Measurements from ENCODE around the gene SHANK2. TPM values are rescaled to one million over a fixed set of nuclear protein-coding genes. Genes with fewer than 3 reads are reported as not detected.

The SHANK2 gene
- total and polyA plus RNA-seq, 2 of the 4 experiments (the other 2 are of a cell fraction), result 1.6 to 2.2 TPM

DNA sequence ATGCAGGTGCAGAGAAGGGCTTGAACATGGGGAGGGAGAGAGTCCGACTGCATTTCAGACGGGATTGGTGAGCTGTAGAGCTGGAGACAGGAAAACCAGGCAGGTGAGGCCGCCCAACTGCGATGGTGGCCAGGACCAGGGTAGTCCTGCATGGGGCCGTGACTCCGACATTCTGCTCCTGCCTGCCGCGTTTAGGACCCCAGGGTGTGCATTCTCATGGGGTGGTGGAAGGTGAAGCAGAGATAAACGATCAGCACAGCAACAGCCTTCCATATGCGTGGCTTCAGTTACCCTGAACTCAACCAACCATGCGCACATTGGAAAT, 29.3 kb downstream of the SHANK2 start (continued):
- TF ChIP-seq, protein P1, sequence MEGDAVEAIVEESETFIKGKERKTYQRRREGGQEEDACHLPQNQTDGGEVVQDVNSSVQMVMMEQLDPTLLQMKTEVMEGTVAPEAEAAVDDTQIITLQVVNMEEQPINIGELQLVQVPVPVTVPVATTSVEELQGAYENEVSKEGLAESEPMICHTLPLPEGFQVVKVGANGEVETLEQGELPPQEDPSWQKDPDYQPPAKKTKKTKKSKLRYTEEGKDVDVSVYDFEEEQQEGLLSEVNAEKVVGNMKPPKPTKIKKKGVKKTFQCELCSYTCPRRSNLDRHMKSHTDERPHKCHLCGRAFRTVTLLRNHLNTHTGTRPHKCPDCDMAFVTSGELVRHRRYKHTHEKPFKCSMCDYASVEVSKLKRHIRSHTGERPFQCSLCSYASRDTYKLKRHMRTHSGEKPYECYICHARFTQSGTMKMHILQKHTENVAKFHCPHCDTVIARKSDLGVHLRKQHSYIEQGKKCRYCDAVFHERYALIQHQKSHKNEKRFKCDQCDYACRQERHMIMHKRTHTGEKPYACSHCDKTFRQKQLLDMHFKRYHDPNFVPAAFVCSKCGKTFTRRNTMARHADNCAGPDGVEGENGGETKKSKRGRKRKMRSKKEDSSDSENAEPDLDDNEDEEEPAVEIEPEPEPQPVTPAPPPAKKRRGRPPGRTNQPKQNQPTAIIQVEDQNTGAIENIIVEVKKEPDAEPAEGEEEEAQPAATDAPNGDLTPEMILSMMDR (conservative IDR thresholded peaks at IDR 0.05; ENCODE audit: low read depth, low read length), result no peak
- TF ChIP-seq RAD21 (IDR thresholded peaks at IDR 0.05; ENCODE audit: low read length) (no peak), MAZ (IDR thresholded peaks at IDR 0.05; ENCODE audit: borderline replicate concordance, low read depth, low read length) (no peak), NFE2L2 (IDR thresholded peaks at IDR 0.05; ENCODE audit: low read depth, low read length) (no peak), FOS (IDR thresholded peaks at IDR 0.05; ENCODE audit: low read depth, low read length) (no peak), CEBPB (IDR thresholded peaks at IDR 0.05; ENCODE audit: low read depth, low read length) (no peak), POLR2A (IDR thresholded peaks at IDR 0.05; ENCODE audit: low read depth, low read length) (no peak)
